NAMALWA (cell line): ENCODE measurements around the gene MUC20.
"Not testable (repeated sequence)": the region's sequence is repeated elsewhere in the genome, so short reads cannot be mapped to it uniquely, and the experiment has no call there.

Source experiments
- DNase-seq: peaks from one replicate; pipeline ENCODE4 v3.0.0-alpha.2; 2015; ENCODE audit warnings: low spot score

Gene MUC20

GRCh38 chr3:195711091-195711812, 9.5 kb upstream of the MUC20 start:
- DNase-seq = not testable (repeated sequence)

GRCh38 chr3:195711813-195712534, 8.8 kb upstream of the MUC20 start:
- peak; percentile 35 for DNase-seq

GRCh38 chr3:195712535-195712910, 8.3 kb upstream of the MUC20 start:
- peak; percentile 34 for DNase-seq

- not testable (repeated sequence) for DNase-seq
These were observed 7.6 kb upstream of the MUC20 start for GRCh38 chr3:195713150-195713549.

GRCh38 chr3:195714380-195715011, 6.3 kb upstream of the MUC20 start:
- no peak for DNase-seq

- no peak for DNase-seq
These were observed 5.6 kb upstream of the MUC20 start for GRCh38 chr3:195715134-195715533.

- DNase-seq = no peak
These were observed 5.1 kb upstream of the MUC20 start for GRCh38 chr3:195715583-195716266.

- no peak for DNase-seq
These were observed 3.4 kb upstream of the MUC20 start for GRCh38 chr3:195717416-195717815.

GRCh38 chr3:195717852-195718476, 2.8 kb upstream of the MUC20 start:
- no peak for DNase-seq

- DNase-seq = no peak
These were observed 2.2 kb upstream of the MUC20 start for GRCh38 chr3:195718477-195718984.

GRCh38 chr3:195719514-195720254, 1.1 kb upstream of the MUC20 start:
- DNase-seq = not testable (repeated sequence)

GRCh38 chr3:195722139-195722995, 1.6 kb downstream of the MUC20 start:
- not testable (repeated sequence) for DNase-seq

GRCh38 chr3:195722996-195723345, 2.2 kb downstream of the MUC20 start:
- DNase-seq = not testable (repeated sequence)

- not testable (repeated sequence) for DNase-seq
These were observed 3.6 kb downstream of the MUC20 start for GRCh38 chr3:195724363-195724762.

- not testable (repeated sequence) for DNase-seq
These were observed 5.3 kb downstream of the MUC20 start for GRCh38 chr3:195725916-195726740.

- DNase-seq = no peak
These were observed 6.9 kb downstream of the MUC20 start for GRCh38 chr3:195727606-195728195.

- not testable (repeated sequence) for DNase-seq
These were observed 8.0 kb downstream of the MUC20 start for GRCh38 chr3:195728789-195729188.

GRCh38 chr3:195729476-195730251, 8.9 kb downstream of the MUC20 start:
- DNase-seq = no peak
